Upper lobe of left lung (tissue), 6 donors: ENCODE results near the gene ATP11A. TPM values are rescaled to one million over a fixed set of nuclear protein-coding genes. Genes with fewer than 3 reads are reported as not detected.

Experiments used
- ATAC-seq, 2 donors: fragments of 200-7000 bp; cut with Tn5 transposase; one replicate each; pipeline ENCODE4 v1.9.1; 2022; ENCODE audit warnings: mild to moderate bottlenecking in 2 of 2, moderate library complexity in 2 of 2; ENCODE audit not compliant: low FRiP score in 2 of 2
- DNase-seq, 2 donors: peaks; one replicate each; pipeline ENCODE4 v3.0.0-alpha.2; 2019 to 2020
- H3K27ac ChIP-seq, 4 donors: fragments of 200-600 bp; sonication (generic); one replicate each; pipeline ENCODE4 v1.5.1; 2016 to 2019
- H3K27me3 ChIP-seq, 4 donors: fragments of 200-600 bp; sonication (generic); one replicate each; pipeline ENCODE4 v1.5.1; 2017 to 2019
- H3K36me3 ChIP-seq, 4 donors: fragments of 200-600 bp; sonication (generic); one replicate each; pipeline ENCODE4 v1.5.1; 2016 to 2019
- H3K4me1 ChIP-seq, 4 donors: fragments of 200-600 bp; sonication (generic); one replicate each; pipeline ENCODE4 v1.5.1; 2018 to 2019
- H3K4me3 ChIP-seq, 4 donors: fragments of 200-600 bp; sonication (generic); one replicate each; pipeline ENCODE4 v1.5.1; 2017 to 2019; ENCODE audit warnings: mild to moderate bottlenecking in 2 of 4, moderate library complexity in 1 of 4
- H3K9me3 ChIP-seq, 4 donors: fragments of 200-600 bp; sonication (generic); one replicate each; pipeline ENCODE4 v1.5.1; 2018 to 2019
- EP300 ChIP-seq, 4 donors: sonication (generic); formaldehyde crosslinking; IDR thresholded peaks; one replicate each; pipeline ENCODE4 v1.5.1; 2017; ENCODE audit warnings: antibody characterized with exemption in 4 of 4, control low read depth in 2 of 4
- POLR2A ChIP-seq, 4 donors: fragments of 450-650 bp; IDR thresholded peaks; one replicate each; pipeline ENCODE4 v1.5.1; 2016 to 2017; ENCODE audit warnings: antibody characterized with exemption in 4 of 4, mild to moderate bottlenecking in 2 of 4
- POLR2AphosphoS5 ChIP-seq, 2 donors: sonication (generic); formaldehyde crosslinking; IDR thresholded peaks; one replicate each; pipeline ENCODE4 v1.5.1; 2017; ENCODE audit warnings: antibody characterized with exemption in 2 of 2
- WGBS, 2 donors: methylation state at CpG; one replicate each; pipeline ENCODE4 v1.1.5; 2017 to 2018; 5-methylcytosine and 5-hydroxymethylcytosine counted together
- total RNA-seq, 6 donors: library from RNA; depleted of rRNA in 4 of 6; stranded (reverse); fragments of >200 nt in 4 of 6; gene quantifications; one replicate each; pipeline versions ENCODE4 v1.1.0 to v1.2.1, GENCODE V29; 2016 to 2021
- TF ChIP-seq, protein P1 (sequence below), 6 experiments: fragments of 450-650 bp in 4 of 6; fragments of 200-600 bp in 2 of 6; sonication (generic) in 2 of 6; IDR thresholded peaks; one replicate each; pipeline ENCODE4 v1.5.1; 2016 to 2019; ENCODE audit warnings: antibody characterized with exemption in 6 of 6
- donor health status: DM: no; HTN: no; CAD: no; lungs with moderate emphysema.
- donor health status: DM: no; HTN: yes; CAD: no; lungs with severe emphysema.

The ATP11A gene
- total RNA-seq, 6 donors from 2014 or later, result 159 to 285 (median 260) TPM

DNA sequence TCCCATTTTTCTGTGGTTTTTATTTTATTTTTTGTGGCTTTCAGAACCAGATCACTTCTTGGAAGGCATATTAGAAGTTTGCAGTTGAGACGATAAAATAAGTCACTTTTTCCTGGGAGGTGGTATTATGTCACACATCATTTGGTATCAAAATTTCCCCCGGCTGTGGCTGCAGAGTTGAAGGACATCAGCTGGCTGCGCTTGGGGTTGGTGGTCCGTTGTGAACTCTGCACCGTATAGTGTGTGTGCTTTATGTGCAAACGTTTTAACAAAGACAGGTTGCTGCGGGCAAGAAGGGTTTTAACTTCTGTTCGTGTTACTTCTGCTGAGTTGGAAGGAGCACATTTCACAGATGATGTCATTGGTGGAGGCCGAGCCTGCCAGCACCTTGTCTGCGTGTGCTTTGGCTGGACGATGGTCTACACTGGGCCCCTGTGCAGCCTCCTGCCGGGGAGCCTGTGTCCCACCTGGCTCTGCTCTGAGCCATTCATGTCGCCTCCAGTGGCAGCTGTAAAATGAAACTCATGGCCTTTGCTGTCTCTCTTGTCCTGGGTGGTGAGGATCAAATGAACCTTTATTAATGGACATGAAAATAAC is 9.6 kb downstream of the ATP11A start:
- no peak for TF ChIP-seq POLR2AphosphoS5 (IDR thresholded peaks at IDR 0.05)
- H3K27ac ChIP-seq, result no peak overlapping the region
- ATAC-seq, result no peak
- peaks cover 10 to 69% (median 36%) of the 10 kb centered on the region in 4 donors for H3K4me1 ChIP-seq
- peak in 1 of 2 donors; percentile 33 for DNase-seq
- H3K36me3 ChIP-seq, result peaks cover 0 to 4% (median 2%) of the 10 kb centered on the region in 4 donors
- no peak overlapping the region for H3K4me3 ChIP-seq
- WGBS, 2 donors, result 80 to 89% methylated on average over 13 of the region's 13 CpGs
- no peaks in the 10 kb centered on the region for H3K9me3 ChIP-seq
- no peaks in the 10 kb centered on the region for H3K27me3 ChIP-seq

DNA sequence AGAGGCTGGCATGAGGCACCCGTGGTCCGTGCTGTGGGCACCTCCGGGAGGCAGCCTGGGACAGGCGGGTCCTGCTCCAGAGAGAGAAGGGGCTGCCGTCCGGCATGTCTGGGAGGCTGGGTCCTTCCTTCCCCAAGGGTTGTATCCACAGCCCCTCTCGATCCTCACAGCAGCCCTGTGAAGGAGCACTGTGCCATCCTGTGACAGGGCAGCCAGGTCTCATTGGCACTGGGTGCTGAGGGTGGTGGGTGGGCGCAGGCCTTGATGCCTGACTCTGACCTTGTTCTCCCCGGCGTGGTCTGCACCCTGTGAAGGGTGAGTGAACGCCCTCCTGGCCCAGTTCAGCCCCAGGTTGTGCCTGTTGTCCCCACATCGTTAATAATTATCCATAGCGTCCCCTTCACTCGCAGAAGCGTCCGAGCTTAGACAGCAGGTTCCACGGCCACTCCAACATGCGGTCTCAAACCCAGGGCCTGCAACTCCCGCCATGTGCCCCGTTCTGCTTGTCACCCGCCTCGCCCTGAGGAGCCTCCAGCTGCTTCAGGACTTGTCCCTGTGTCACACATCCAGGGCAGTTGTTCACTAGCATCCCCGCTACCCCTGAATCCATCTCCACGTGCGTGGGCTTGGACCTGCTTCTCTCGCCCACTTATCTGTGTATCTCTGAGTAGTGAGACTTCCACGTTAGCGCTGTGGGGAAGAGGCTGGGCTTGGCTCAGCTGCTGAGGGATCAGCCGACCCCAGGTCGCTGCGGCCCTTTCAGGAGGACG is 10.6 kb downstream of the ATP11A start:
- H3K27ac ChIP-seq, result peak overlapping the region in 3 of 4 donors; percentile 7 to 66 (median 11)
- peaks cover 0 to 4% (median 2%) of the 10 kb centered on the region in 4 donors for H3K36me3 ChIP-seq
- ATAC-seq, result peak in 1 of 2 donors; percentile 3
- TF ChIP-seq POLR2A (IDR thresholded peaks at IDR 0.05) (no peak), POLR2AphosphoS5 (IDR thresholded peaks at IDR 0.05) (no peak), EP300 (IDR thresholded peaks at IDR 0.05) (no peak)
- TF ChIP-seq, protein P1, sequence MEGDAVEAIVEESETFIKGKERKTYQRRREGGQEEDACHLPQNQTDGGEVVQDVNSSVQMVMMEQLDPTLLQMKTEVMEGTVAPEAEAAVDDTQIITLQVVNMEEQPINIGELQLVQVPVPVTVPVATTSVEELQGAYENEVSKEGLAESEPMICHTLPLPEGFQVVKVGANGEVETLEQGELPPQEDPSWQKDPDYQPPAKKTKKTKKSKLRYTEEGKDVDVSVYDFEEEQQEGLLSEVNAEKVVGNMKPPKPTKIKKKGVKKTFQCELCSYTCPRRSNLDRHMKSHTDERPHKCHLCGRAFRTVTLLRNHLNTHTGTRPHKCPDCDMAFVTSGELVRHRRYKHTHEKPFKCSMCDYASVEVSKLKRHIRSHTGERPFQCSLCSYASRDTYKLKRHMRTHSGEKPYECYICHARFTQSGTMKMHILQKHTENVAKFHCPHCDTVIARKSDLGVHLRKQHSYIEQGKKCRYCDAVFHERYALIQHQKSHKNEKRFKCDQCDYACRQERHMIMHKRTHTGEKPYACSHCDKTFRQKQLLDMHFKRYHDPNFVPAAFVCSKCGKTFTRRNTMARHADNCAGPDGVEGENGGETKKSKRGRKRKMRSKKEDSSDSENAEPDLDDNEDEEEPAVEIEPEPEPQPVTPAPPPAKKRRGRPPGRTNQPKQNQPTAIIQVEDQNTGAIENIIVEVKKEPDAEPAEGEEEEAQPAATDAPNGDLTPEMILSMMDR (IDR thresholded peaks at IDR 0.05), result no peak
- no peak overlapping the region for H3K4me3 ChIP-seq
- WGBS, 2 donors, result 90% methylated on average over 26 to 32 of the region's 32 CpGs
- peak in 1 of 2 donors; percentile 58 for DNase-seq
- H3K9me3 ChIP-seq, result no peaks in the 10 kb centered on the region
- no peaks in the 10 kb centered on the region for H3K27me3 ChIP-seq
- peaks cover 6 to 64% (median 30%) of the 10 kb centered on the region in 4 donors for H3K4me1 ChIP-seq

DNA sequence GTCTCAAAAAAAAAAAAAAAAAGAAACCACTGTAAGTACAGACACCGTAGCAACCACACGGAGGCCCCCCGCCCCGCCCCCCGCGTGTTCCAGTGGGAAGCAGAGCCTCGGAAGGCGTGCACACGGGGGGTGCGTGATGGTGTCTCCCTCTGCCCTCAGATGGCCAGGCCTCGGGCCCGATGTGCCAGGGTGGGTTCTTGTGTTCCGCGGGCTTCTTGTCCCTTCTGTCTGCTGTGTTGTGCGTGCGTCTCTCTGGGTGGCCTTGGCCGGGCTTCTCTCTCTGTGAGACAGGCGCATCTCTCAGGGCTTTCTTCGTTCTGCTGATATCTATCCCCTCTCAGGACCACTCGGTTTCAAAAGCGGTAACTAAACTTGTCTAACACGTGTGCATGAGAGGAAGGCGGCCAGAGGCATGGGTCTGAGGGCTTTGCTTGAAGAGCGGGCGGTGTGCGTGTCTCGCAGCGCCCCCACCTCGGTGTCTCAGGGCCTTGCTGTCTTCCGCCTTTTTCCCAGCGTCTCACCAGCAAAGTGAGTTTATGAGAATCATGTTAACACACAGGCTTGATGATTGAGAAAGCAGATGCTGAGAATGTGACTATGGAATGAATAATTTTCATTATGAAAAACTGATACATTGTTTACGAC is 12.6 kb downstream of the ATP11A start:
- ATAC-seq (no peak), DNase-seq (peak in 1 of 2 donors; percentile 72)
- H3K27me3 ChIP-seq, result no peaks in the 10 kb centered on the region
- WGBS, 2 donors, result 84 to 87% methylated on average over 30 to 32 of the region's 32 CpGs
- peaks cover 6 to 49% (median 26%) of the 10 kb centered on the region in 4 donors for H3K4me1 ChIP-seq
- peak overlapping the region in 1 of 4 donors; percentile 53 for H3K27ac ChIP-seq
- H3K4me3 ChIP-seq, result no peak overlapping the region
- H3K36me3 ChIP-seq, result no peaks in the 10 kb centered on the region
- H3K9me3 ChIP-seq, result no peaks in the 10 kb centered on the region
- TF ChIP-seq POLR2A (IDR thresholded peaks at IDR 0.05) (no peak), EP300 (IDR thresholded peaks at IDR 0.05) (no peak), POLR2AphosphoS5 (IDR thresholded peaks at IDR 0.05) (no peak)
- TF ChIP-seq, protein P1 (IDR thresholded peaks at IDR 0.05), result no peak

DNA sequence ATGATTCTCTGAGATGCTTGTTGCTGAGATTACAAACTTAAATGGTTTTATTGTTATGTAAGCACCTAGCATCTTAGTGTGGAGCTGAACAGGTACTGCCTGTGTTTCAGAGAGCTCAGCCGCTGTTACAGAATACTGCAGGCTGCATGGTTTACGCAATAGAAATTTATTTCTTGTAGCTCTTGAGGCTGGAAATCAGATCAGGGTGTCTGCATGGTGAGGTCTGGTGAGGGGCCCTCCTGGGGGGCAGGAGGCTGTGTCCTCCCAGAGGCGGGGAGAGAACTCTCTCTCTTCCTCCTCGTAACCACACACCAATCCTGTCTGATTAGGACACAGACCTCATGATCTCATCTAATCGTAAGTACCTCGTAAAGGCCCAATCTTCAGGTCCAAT is 13.1 kb downstream of the ATP11A start:
- H3K36me3 ChIP-seq, result no peaks in the 10 kb centered on the region
- H3K27me3 ChIP-seq, result no peaks in the 10 kb centered on the region
- ATAC-seq (no peak), DNase-seq (no peak)
- H3K4me3 ChIP-seq, result no peak overlapping the region
- WGBS, 2 donors, result 49 to 55% methylated on average over 6 of the region's 6 CpGs
- peak overlapping the region in 2 of 4 donors; percentile 21 to 53 for H3K27ac ChIP-seq
- peaks cover 6 to 46% (median 25%) of the 10 kb centered on the region in 4 donors for H3K4me1 ChIP-seq
- TF ChIP-seq, protein P1 (IDR thresholded peaks at IDR 0.05), result no peak
- TF ChIP-seq EP300 (IDR thresholded peaks at IDR 0.05) (no peak), POLR2AphosphoS5 (IDR thresholded peaks at IDR 0.05) (no peak), POLR2A (IDR thresholded peaks at IDR 0.05) (no peak)
- no peaks in the 10 kb centered on the region for H3K9me3 ChIP-seq
